ENCODE data around the gene PGAP6.
"Not testable (repeated sequence)": the region's sequence is repeated elsewhere in the genome, so short reads cannot be mapped to it uniquely, and the experiment has no call there.

PGAP6 gene

DNA sequence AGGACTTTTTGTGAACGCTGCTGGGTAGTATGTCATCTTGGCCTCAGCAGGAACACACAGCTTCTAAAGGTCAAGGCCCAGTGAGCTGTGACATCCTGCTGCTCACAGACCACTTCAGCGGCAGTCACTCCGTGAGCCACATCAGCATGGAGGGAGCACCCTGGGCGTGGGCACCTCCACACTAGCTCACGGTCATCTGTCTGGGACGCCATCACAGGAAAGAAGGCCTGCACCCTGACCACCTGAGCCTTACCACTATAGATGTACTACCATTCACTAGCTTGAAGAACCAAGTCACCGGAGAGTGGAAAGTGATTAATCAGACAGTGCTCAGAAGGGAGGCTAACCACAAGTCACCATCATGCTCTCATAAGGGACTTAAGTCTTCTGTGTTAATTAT, 32.6 kb downstream of the PGAP6 start:
- TF ChIP-seq POLR2A (IDR thresholded peaks at IDR 0.05; ENCODE audit: low read depth, low read length), result peak; percentile 22; the same call in 1 of the 2 replicates
- no peak for TF ChIP-seq TAF1 (IDR thresholded peaks at IDR 0.05; ENCODE audit: borderline replicate concordance, low read depth, low read length)
- no peak; the same call in 1 of the 2 replicates for TF ChIP-seq POLR2AphosphoS5 (IDR thresholded peaks at IDR 0.05; ENCODE audit: low read depth, low read length)
- FAIRE-seq, result peak; percentile 89
- no peak for DNase-seq (ENCODE audit: insufficient read length)

DNA sequence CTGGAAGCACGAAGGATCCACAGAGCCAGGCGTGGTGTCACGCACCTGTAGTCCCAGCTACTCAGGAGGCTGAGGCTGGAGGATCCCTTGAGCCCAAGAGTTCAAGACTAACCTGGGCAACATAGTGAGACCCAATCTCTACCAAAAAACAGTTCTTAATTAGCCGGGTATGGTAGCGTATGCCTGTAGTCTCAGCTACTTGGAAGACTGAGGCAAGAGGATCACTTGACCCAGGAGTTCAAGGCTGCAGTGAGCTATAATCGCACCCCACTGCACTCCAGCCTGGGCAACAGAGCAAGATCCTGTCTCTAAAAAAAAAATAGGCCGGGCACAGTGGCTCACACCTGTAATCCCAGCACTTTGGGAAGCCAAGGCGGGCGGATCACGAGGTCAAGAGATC, 33.3 kb downstream of the PGAP6 start:
- 0 out of 2 replicates have a peak, but pooled peaks have one; percentile 8 for TF ChIP-seq POLR2A (IDR thresholded peaks at IDR 0.05; ENCODE audit: low read depth, low read length)
- not testable (repeated sequence) for FAIRE-seq; DNase-seq (ENCODE audit: insufficient read length)

DNA sequence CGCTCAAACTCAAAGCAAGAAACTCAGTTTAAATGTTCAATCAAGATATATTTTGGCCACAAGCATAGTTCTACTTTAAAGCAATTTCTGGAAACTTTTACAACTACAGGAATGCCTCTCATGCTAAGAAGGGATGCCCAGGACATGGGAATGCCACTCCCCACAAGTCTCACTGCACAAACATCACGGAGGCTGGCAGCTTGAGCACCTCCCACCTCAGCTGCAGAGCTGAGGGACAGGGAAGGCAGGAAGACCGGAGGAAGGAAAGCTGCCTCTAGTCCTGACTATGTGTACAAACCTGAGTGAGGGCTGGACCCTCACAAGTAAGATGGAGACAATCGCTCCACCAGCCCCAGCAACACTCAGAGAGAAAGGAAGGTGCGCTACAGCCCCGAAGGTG, 34.6 kb downstream of the PGAP6 start:
- no peak for DNase-seq (ENCODE audit: insufficient read length)
- no peak for FAIRE-seq
- TF ChIP-seq TAF1 (IDR thresholded peaks at IDR 0.05; ENCODE audit: borderline replicate concordance, low read depth, low read length) (no peak), POLR2AphosphoS5 (IDR thresholded peaks at IDR 0.05; ENCODE audit: low read depth, low read length) (no peak), POLR2A (IDR thresholded peaks at IDR 0.05; ENCODE audit: low read depth, low read length) (peak; percentile 11; the same call in 1 of the 2 replicates)

- FAIRE-seq (no peak), DNase-seq (ENCODE audit: insufficient read length) (no peak)
- TF ChIP-seq TAF1 (IDR thresholded peaks at IDR 0.05; ENCODE audit: borderline replicate concordance, low read depth, low read length) (no peak), POLR2A (IDR thresholded peaks at IDR 0.05; ENCODE audit: low read depth, low read length) (no peak), POLR2AphosphoS5 (IDR thresholded peaks at IDR 0.05; ENCODE audit: low read depth, low read length) (no peak)
Observed at GRCh38 chr16:346587-346986, 35.2 kb downstream of the PGAP6 start.

GRCh38 chr16:345772-346171, 36.0 kb downstream of the PGAP6 start:
- no peak for TF ChIP-seq POLR2A (IDR thresholded peaks at IDR 0.05; ENCODE audit: low read depth, low read length)
- no peak for TF ChIP-seq TAF1 (IDR thresholded peaks at IDR 0.05; ENCODE audit: borderline replicate concordance, low read depth, low read length)
- TF ChIP-seq POLR2AphosphoS5 (IDR thresholded peaks at IDR 0.05; ENCODE audit: low read depth, low read length), result no peak
- DNase-seq (ENCODE audit: insufficient read length) (no peak), FAIRE-seq (no peak)

DNA sequence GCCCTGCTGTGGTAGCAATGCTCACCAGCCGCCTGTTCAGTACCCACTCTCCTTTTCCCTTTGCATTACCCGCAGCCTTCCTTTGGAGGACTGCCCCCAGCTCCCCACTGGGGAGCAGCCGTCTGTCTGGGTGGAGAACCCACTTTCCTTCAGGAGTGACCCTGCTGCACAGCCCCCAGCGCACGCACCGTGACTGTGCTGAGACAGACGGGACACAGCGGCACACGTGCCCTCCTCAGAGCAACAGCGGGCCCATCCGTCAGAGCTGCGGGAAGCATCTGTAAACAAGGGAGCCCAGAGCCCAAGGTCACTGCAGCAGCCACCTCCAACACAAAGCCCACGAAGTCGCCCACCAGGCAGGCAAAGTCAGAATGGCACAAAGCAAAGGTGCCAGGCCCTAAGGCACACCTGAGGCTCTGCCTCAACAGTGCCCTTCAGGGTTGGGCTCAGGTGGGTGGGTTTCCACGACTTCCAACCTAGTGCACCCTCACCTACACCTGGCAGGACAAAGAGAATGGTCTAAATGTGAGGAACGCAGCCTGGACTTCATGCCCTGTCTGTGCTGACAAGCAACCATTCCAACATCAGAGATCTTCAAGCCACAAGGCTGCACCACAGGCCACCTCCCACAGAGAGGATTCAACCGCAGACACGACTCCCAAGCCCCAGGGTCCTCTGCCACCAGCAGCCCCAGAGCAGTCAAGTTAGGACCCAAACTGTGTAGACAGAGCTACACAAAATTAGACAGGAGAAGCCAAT, 39.1 kb downstream of the PGAP6 start:
- no peak for FAIRE-seq
- TF ChIP-seq POLR2AphosphoS5 (IDR thresholded peaks at IDR 0.05; ENCODE audit: low read depth, low read length) (no peak), TAF1 (IDR thresholded peaks at IDR 0.05; ENCODE audit: borderline replicate concordance, low read depth, low read length) (no peak), POLR2A (IDR thresholded peaks at IDR 0.05; ENCODE audit: low read depth, low read length) (no peak)
- DNase-seq (ENCODE audit: insufficient read length), result no peak

GRCh38 chr16:341974-342336, 39.8 kb downstream of the PGAP6 start:
- FAIRE-seq; DNase-seq (ENCODE audit: insufficient read length): not testable (repeated sequence)

GRCh38 chr16:341095-341973, 40.4 kb downstream of the PGAP6 start:
- not testable (repeated sequence) for DNase-seq (ENCODE audit: insufficient read length); FAIRE-seq

GRCh38 chr16:340370-341091, 41.2 kb downstream of the PGAP6 start:
- TF ChIP-seq POLR2A (IDR thresholded peaks at IDR 0.05; ENCODE audit: low read depth, low read length), result no peak
- TF ChIP-seq POLR2AphosphoS5 (IDR thresholded peaks at IDR 0.05; ENCODE audit: low read depth, low read length), result no peak
- no peak for TF ChIP-seq TAF1 (IDR thresholded peaks at IDR 0.05; ENCODE audit: borderline replicate concordance, low read depth, low read length)
- FAIRE-seq (no peak), DNase-seq (ENCODE audit: insufficient read length) (no peak)

GRCh38 chr16:339680-340079, 42.1 kb downstream of the PGAP6 start:
- no peak for TF ChIP-seq POLR2A (IDR thresholded peaks at IDR 0.05; ENCODE audit: low read depth, low read length)
- no peak for TF ChIP-seq TAF1 (IDR thresholded peaks at IDR 0.05; ENCODE audit: borderline replicate concordance, low read depth, low read length)
- TF ChIP-seq POLR2AphosphoS5 (IDR thresholded peaks at IDR 0.05; ENCODE audit: low read depth, low read length), result no peak
- FAIRE-seq (no peak), DNase-seq (ENCODE audit: insufficient read length) (no peak)

DNA sequence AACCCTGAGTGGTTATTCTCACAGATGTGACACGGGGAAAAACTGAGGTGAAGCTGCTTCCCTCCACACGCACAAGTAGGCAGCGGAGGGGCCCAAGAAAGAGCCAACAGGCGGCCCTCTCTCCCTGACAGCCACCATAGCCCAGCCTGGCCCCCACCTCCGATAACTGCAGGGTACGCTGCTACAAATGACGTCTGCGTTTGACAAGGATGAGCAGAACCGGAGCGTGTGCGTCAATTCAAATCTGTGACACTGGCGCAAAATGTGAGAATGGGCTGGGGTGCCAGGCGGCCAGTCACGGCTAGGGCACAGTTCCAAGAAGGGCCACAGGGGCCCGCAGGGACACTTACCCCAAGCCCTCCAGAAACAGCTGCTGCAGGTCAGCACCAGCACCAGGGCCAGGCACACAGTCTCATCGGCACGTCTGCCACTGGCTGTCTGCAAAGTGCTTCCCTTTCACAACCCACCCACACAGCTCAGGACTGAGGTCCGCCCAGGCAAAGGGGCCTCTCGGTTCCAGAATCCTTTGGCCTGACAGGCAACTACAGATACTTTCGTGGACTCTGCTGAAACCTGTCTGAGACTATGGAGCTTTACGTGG, 43.7 kb downstream of the PGAP6 start:
- no peak for DNase-seq (ENCODE audit: insufficient read length)
- TF ChIP-seq POLR2AphosphoS5 (IDR thresholded peaks at IDR 0.05; ENCODE audit: low read depth, low read length) (no peak), TAF1 (IDR thresholded peaks at IDR 0.05; ENCODE audit: borderline replicate concordance, low read depth, low read length) (no peak), POLR2A (IDR thresholded peaks at IDR 0.05; ENCODE audit: low read depth, low read length) (no peak)
- FAIRE-seq, result no peak

All from GM12892 (cell line).